ENCODE results near the gene ZSWIM7. TPM values are rescaled to one million over a fixed set of nuclear protein-coding genes. Genes with fewer than 3 reads are reported as not detected.

The ZSWIM7 gene
- total and polyA plus RNA-seq, 2 of the 4 experiments (the other 2 are of a cell fraction) = 6.8 to 12.1 TPM

DNA sequence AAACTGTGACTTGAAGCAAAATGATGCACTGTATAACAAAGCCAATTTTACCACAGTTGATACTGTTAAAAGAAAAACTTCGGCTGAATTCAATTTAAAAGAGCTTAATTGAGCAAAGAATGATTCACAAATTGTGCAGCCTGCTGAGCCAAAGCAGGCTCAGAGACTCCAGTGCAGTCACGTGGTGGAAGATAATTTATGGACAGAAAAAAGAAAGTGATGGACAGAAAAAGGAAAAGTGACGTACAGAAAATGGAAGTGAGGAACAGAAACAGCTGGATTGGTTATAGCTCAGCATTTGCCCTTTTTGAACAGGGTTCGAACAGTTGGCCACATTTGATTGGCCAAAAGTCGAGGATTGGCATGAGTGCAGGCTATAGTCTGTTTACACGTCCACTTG lies 25.7 kb downstream of the ZSWIM7 start:
- H2AK9ac ChIP-seq (replicated peaks; ENCODE audit: low read depth, low read length, poor library complexity) = no peak overlapping the region
- no peaks in the 10 kb centered on the region for H3K27me3 ChIP-seq (ENCODE audit: control insufficient read depth, insufficient read depth, low read length)
- peaks cover 13% of the 10 kb centered on the region for H3K36me3 ChIP-seq (ENCODE audit: control insufficient read depth, insufficient read depth, low read length)
- BruUV-seq (replicated peaks) = no TSS peak
- H3K14ac ChIP-seq (replicated peaks; ENCODE audit: low read depth, low read length) = no peak overlapping the region
- 86% methylated on average over 2 of the region's 6 CpGs; no CpG with 5 or more reads in 1 of the 2 experiments for WGBS, 2 experiments (ENCODE audit: extremely low coverage in 2 of 2, insufficient read length in 1 of 2)
- H2BK15ac ChIP-seq (ENCODE audit: low read depth, low read length) = no peak overlapping the region
- H3K4ac ChIP-seq (ENCODE audit: low read depth, low read length) = no peak overlapping the region
- H3K4me1 ChIP-seq (ENCODE audit: control insufficient read depth, insufficient read depth, low read length) = peaks cover 3% of the 10 kb centered on the region; the same call in 1 of the 2 replicates
- no peaks in the 10 kb centered on the region for H4K20me1 ChIP-seq (ENCODE audit: insufficient read depth, low read length)
- no peak overlapping the region for H2BK20ac ChIP-seq (ENCODE audit: low read depth, low read length)
- ChIA-PET CTCF (no interaction called here), POLR2A (ENCODE audit: unreplicated experiment) (no interaction called here)
- H3K4me3 ChIP-seq (ENCODE audit: insufficient read depth, low read depth, low read length) = no peak overlapping the region
- H2AK5ac ChIP-seq (ENCODE audit: low read depth, low read length) = no peak overlapping the region
- ATAC-seq (ENCODE audit: low read depth) = no peak
- DNase-seq = no peak
- dilution Hi-C loops (cut with HindIII; ENCODE audit: low sequenced_read_pairs, unreplicated experiment) (no loop called here), in situ Hi-C loops (cut with MboI; ENCODE audit: low sequenced_read_pairs) (loop anchor here (25.0 kb wide), 1 partner anchor 712 kb away; the partner anchor contains the start of gene PMP22), intact Hi-C loops (cut with micrococcal nuclease) (no loop called here)
- H4K91ac ChIP-seq (ENCODE audit: insufficient read depth, low read depth, low read length) = no peak overlapping the region
- H4K8ac ChIP-seq (ENCODE audit: low read depth in 2 of 2, low read length in 2 of 2) = no peak overlapping the region
- H3K79me1 ChIP-seq (ENCODE audit: low read depth in 1 of 2, low read length in 2 of 2) = peaks cover 8 to 19% of the 10 kb centered on the region in 2 experiments; a peak in 3 of 4 replicates
- H3K9me3 ChIP-seq (ENCODE audit: control insufficient read depth, insufficient read depth, low read length) = no peaks in the 10 kb centered on the region
- no peak overlapping the region for H2BK5ac ChIP-seq (ENCODE audit: low read depth, low read length, poor library complexity, severe bottlenecking)
- H2BK120ac ChIP-seq (ENCODE audit: low read depth, low read length) = no peak overlapping the region
- H3K27ac ChIP-seq (ENCODE audit: insufficient read depth, low read length) = no peak overlapping the region
- H2AFZ ChIP-seq (replicated peaks; ENCODE audit: low read length, poor library complexity) = no peak overlapping the region
- no peak overlapping the region for H3K23ac ChIP-seq (ENCODE audit: low read depth, low read length)
- no peak overlapping the region for H3K56ac ChIP-seq (ENCODE audit: extremely low read depth, insufficient read depth, low read length)
- H3K9me1 ChIP-seq (ENCODE audit: insufficient read depth, low read length) = 0 out of 2 replicates have a peak, but pooled peaks cover 9% of the 10 kb centered on the region
- H3K9ac ChIP-seq (ENCODE audit: low read depth, low read length) = no peak overlapping the region
- H3K4me2 ChIP-seq (ENCODE audit: low read depth, low read length) = no peak overlapping the region
- H4K5ac ChIP-seq (ENCODE audit: low read depth, low read length) = no peak overlapping the region
- H3K18ac ChIP-seq (ENCODE audit: low read depth, low read length) = no peak overlapping the region
- TF ChIP-seq NFE2L2 (IDR thresholded peaks at IDR 0.05; ENCODE audit: low read depth, low read length) = no peak
- TF ChIP-seq MXI1 (IDR thresholded peaks at IDR 0.05; ENCODE audit: borderline replicate concordance, low read depth, low read length) = no peak
- TF ChIP-seq, protein P1, sequence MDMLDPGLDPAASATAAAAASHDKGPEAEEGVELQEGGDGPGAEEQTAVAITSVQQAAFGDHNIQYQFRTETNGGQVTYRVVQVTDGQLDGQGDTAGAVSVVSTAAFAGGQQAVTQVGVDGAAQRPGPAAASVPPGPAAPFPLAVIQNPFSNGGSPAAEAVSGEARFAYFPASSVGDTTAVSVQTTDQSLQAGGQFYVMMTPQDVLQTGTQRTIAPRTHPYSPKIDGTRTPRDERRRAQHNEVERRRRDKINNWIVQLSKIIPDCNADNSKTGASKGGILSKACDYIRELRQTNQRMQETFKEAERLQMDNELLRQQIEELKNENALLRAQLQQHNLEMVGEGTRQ (IDR thresholded peaks at IDR 0.05; ENCODE audit: low read depth, low read length) = no peak
- TF ChIP-seq, protein P2, sequence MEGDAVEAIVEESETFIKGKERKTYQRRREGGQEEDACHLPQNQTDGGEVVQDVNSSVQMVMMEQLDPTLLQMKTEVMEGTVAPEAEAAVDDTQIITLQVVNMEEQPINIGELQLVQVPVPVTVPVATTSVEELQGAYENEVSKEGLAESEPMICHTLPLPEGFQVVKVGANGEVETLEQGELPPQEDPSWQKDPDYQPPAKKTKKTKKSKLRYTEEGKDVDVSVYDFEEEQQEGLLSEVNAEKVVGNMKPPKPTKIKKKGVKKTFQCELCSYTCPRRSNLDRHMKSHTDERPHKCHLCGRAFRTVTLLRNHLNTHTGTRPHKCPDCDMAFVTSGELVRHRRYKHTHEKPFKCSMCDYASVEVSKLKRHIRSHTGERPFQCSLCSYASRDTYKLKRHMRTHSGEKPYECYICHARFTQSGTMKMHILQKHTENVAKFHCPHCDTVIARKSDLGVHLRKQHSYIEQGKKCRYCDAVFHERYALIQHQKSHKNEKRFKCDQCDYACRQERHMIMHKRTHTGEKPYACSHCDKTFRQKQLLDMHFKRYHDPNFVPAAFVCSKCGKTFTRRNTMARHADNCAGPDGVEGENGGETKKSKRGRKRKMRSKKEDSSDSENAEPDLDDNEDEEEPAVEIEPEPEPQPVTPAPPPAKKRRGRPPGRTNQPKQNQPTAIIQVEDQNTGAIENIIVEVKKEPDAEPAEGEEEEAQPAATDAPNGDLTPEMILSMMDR (conservative IDR thresholded peaks at IDR 0.05; ENCODE audit: low read depth, low read length) = no peak
- TF ChIP-seq, protein P3, sequence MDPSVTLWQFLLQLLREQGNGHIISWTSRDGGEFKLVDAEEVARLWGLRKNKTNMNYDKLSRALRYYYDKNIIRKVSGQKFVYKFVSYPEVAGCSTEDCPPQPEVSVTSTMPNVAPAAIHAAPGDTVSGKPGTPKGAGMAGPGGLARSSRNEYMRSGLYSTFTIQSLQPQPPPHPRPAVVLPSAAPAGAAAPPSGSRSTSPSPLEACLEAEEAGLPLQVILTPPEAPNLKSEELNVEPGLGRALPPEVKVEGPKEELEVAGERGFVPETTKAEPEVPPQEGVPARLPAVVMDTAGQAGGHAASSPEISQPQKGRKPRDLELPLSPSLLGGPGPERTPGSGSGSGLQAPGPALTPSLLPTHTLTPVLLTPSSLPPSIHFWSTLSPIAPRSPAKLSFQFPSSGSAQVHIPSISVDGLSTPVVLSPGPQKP (IDR thresholded peaks at IDR 0.05; ENCODE audit: borderline replicate concordance, low read depth, low read length) = no peak

Measured in IMR-90 (cell line).